H9 (cell line): ENCODE measurements around the gene ARF1. TPM values are rescaled to one million over a fixed set of nuclear protein-coding genes. Genes with fewer than 3 reads are reported as not detected.
A peak's percentile ranks its signal among the peaks of the same experiment; 100 is the strongest.

Experiments
- DNase-seq: peaks from one replicate; pipeline ENCODE4 v3.0.0-alpha.2; 2017
- H2AFZ ChIP-seq: one replicate; pipeline ENCODE4 v1.6.1; 2013; ENCODE audit warnings: mild to moderate bottlenecking, low read length, control low read depth, moderate library complexity
- H2AK5ac ChIP-seq: 2 replicates; pipeline ENCODE4 v1.6.1; 2013; ENCODE audit warnings: low read length, control low read depth, mixed read lengths; ENCODE audit not compliant: insufficient read length
- H2BK120ac ChIP-seq: one replicate; pipeline ENCODE4 v1.6.1; 2013; ENCODE audit warnings: low read depth, mild to moderate bottlenecking, low read length, control low read depth, inconsistent platforms; ENCODE audit not compliant: poor library complexity, severe bottlenecking
- H2BK12ac ChIP-seq: 2 replicates; pipeline ENCODE4 v1.6.1; 2013; ENCODE audit warnings: low read length, control low read depth, mixed read lengths, low read depth; ENCODE audit not compliant: insufficient read length
- H2BK15ac ChIP-seq: 2 replicates; pipeline ENCODE4 v1.6.1; 2013; ENCODE audit warnings: low read depth, low read length, control low read depth
- H2BK20ac ChIP-seq: one replicate; pipeline ENCODE4 v1.6.1; 2013; ENCODE audit warnings: low read depth, mild to moderate bottlenecking, low read length, control low read depth, inconsistent platforms; ENCODE audit not compliant: poor library complexity, severe bottlenecking
- H2BK5ac ChIP-seq: 2 replicates; pipeline ENCODE4 v1.6.1; 2013; ENCODE audit warnings: low read length, control low read depth, mixed read lengths; ENCODE audit not compliant: insufficient read length
- H3K14ac ChIP-seq: 2 replicates; pipeline ENCODE4 v1.6.1; 2013; ENCODE audit warnings: low read length, control low read depth; ENCODE audit not compliant: insufficient read depth
- H3K18ac ChIP-seq: 2 replicates; pipeline ENCODE4 v1.6.1; 2013; ENCODE audit warnings: low read depth, mild to moderate bottlenecking, mixed read lengths, low read length, control low read depth; ENCODE audit not compliant: insufficient read length
- H3K23ac ChIP-seq: 2 replicates; pipeline ENCODE4 v1.6.1; 2013; ENCODE audit warnings: low read length, control low read depth, mixed read lengths, low read depth; ENCODE audit not compliant: insufficient read length
- H3K23me2 ChIP-seq: 2 replicates; pipeline ENCODE4 v1.6.1; 2013; ENCODE audit warnings: low read depth, mild to moderate bottlenecking, mixed read lengths, low read length, control low read depth; ENCODE audit not compliant: insufficient read length, poor library complexity, severe bottlenecking
- H3K27ac ChIP-seq: 2 replicates; pipeline ENCODE4 v1.5.1; 2013; ENCODE audit warnings: low read length, control low read depth, mixed read lengths, low read depth; ENCODE audit not compliant: insufficient read length
- H3K27me3 ChIP-seq: 2 replicates; pipeline ENCODE4 v1.6.1; 2013; ENCODE audit warnings: low read length, control low read depth, inconsistent platforms; ENCODE audit not compliant: insufficient read depth
- H3K4ac ChIP-seq: 2 replicates; pipeline ENCODE4 v1.6.1; 2013; ENCODE audit warnings: low read depth, mild to moderate bottlenecking, control low read depth, inconsistent platforms, low read length, moderate library complexity
- H3K4me1 ChIP-seq: 2 replicates; pipeline ENCODE4 v1.6.1; 2013; ENCODE audit warnings: low read length, control low read depth, inconsistent platforms; ENCODE audit not compliant: insufficient read depth
- H3K4me2 ChIP-seq: 2 replicates; pipeline ENCODE4 v1.6.1; 2013; ENCODE audit warnings: low read length, control low read depth, mixed read lengths; ENCODE audit not compliant: insufficient read length, insufficient read depth
- H3K56ac ChIP-seq: 2 replicates; pipeline ENCODE4 v1.6.1; 2013; ENCODE audit warnings: low read depth, mild to moderate bottlenecking, mixed read lengths, low read length, control low read depth; ENCODE audit not compliant: insufficient read length
- H3K79me1 ChIP-seq: 2 replicates; pipeline ENCODE4 v1.6.1; 2013; ENCODE audit warnings: low read depth, mild to moderate bottlenecking, moderate library complexity, low read length, control low read depth, inconsistent platforms; ENCODE audit not compliant: insufficient read depth, poor library complexity, severe bottlenecking
- H3K79me2 ChIP-seq: 2 replicates; pipeline ENCODE4 v1.6.1; 2013; ENCODE audit warnings: low read length, control low read depth, inconsistent platforms; ENCODE audit not compliant: insufficient read depth
- H3K9ac ChIP-seq: 2 replicates; pipeline ENCODE4 v1.6.1; 2013; ENCODE audit warnings: low read length, control low read depth, mixed read lengths; ENCODE audit not compliant: insufficient read length; ENCODE audit errors: extremely low read depth
- H3K9me3 ChIP-seq: one replicate; pipeline ENCODE4 v1.6.1; 2013; ENCODE audit warnings: low read depth, low read length, inconsistent platforms; ENCODE audit not compliant: control insufficient read depth
- H3T11ph ChIP-seq: one replicate; pipeline ENCODE4 v1.6.1; 2013; ENCODE audit warnings: mild to moderate bottlenecking, low read length, control low read depth, inconsistent platforms
- H4K20me1 ChIP-seq: one replicate; pipeline ENCODE4 v1.6.1; 2013; ENCODE audit not compliant: control insufficient read depth, insufficient read length, insufficient read depth
- H4K5ac ChIP-seq: 2 replicates; pipeline ENCODE4 v1.6.1; 2013; ENCODE audit warnings: low read depth, mild to moderate bottlenecking, mixed read lengths, low read length, control low read depth; ENCODE audit not compliant: insufficient read length
- H4K8ac ChIP-seq: replicated peaks from 2 replicates; pipeline ENCODE4 v1.6.1; 2013; ENCODE audit warnings: low read length, control low read depth, mixed read lengths, low read depth; ENCODE audit not compliant: insufficient read length
- H4K91ac ChIP-seq: 2 replicates; pipeline ENCODE4 v1.6.1; 2013; ENCODE audit warnings: low read depth, mild to moderate bottlenecking, moderate library complexity, mixed read lengths, low read length, control low read depth; ENCODE audit not compliant: insufficient read length
- H3K27ac Mint-ChIP-seq, 3 experiments: 2 replicates in 2 of 3; 3 replicates in 1 of 3; pipeline ENCODE4 v1.8.0; 2020 to 2021; ENCODE audit warnings: mixed read lengths in 3 of 3, mild to moderate bottlenecking in 1 of 3, moderate library complexity in 1 of 3
- H3K27me3 Mint-ChIP-seq: 2 replicates; pipeline ENCODE4 v1.8.0; 2021; ENCODE audit warnings: low read depth, mild to moderate bottlenecking, moderate library complexity, mixed read lengths
- H3K36me3 Mint-ChIP-seq, 3 experiments: 2 replicates in 2 of 3; 3 replicates in 1 of 3; pipeline ENCODE4 v1.8.0; 2020 to 2021; ENCODE audit warnings: low read depth in 3 of 3, mixed read lengths in 3 of 3; ENCODE audit not compliant: insufficient read depth in 1 of 3
- H3K4me1 Mint-ChIP-seq, 2 experiments: 2 replicates each; pipeline ENCODE4 v1.8.0; 2020; ENCODE audit warnings: mixed read lengths in 2 of 2
- H3K4me3 Mint-ChIP-seq, 2 experiments: 2 replicates in 1 of 2; 3 replicates in 1 of 2; pipeline ENCODE4 v1.8.0; 2020 to 2021; ENCODE audit warnings: mild to moderate bottlenecking in 2 of 2, mixed read lengths in 2 of 2, moderate library complexity in 1 of 2
- H3K9me3 Mint-ChIP-seq, 2 experiments: 2 replicates in 1 of 2; 3 replicates in 1 of 2; pipeline ENCODE4 v1.8.0; 2020; ENCODE audit warnings: mild to moderate bottlenecking in 2 of 2, mixed read lengths in 2 of 2, moderate library complexity in 1 of 2
- WGBS: extraction: QIAGEN DNeasy Blood & Tissue Kit; methylation state at CpG from one replicate; pipeline ENCODE4 v1.1.7; 2013; ENCODE audit warnings: missing lambda C conversion rate, low lambda C conversion rate, mixed read lengths; ENCODE audit not compliant: insufficient read length; ENCODE audit errors: extremely low coverage; 5-methylcytosine and 5-hydroxymethylcytosine counted together
- total RNA-seq: library from RNA; stranded (reverse); gene quantifications from 2 replicates; pipeline ENCODE4 v1.2.1, GENCODE V29; 2021
- TF ChIP-seq, protein P1 (sequence below): fragments of 200-600 bp; sonication (generic); conservative IDR thresholded peaks from 3 replicates; pipeline ENCODE4 v1.8.0; 2021; ENCODE audit warnings: antibody characterized with exemption, mild to moderate bottlenecking

The ARF1 gene
- total RNA-seq, 1 experiment from 2014 or later = 258 TPM

DNA sequence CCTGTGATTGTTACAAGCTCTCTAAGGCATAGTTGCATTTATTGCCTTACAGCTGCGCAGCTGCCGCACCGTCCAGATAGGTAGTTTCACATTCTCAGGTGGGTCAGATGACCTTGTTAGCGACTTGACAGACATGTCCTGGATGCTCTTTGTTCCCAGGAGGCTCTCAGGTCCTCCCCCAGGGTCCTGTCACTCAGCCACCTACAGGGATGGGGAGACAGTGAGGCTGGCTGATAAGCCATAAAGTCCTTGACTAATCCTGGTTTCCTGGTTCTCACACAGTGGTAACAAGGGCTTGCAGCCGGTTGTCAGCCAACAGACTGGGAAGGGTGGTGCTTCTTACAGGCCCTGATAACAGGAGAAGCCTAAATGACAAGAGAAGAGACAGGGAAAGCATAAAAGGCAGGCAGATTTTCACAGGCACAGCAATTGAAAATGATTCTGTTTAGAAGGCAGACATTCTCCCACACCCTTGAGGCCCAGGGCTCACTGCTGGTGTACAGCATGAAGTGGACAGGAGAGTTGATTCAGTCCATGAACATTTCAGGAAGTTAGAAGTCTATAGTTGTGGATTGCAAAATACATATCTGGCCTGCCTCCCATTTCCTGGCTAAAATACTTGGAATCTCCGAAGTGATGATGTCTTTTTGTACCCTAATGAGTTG, 2.9 kb downstream of the ARF1 start:
- no peak overlapping the region for H3K4me2 ChIP-seq
- peak overlapping the region; percentile 13 to 70 (median 64); a peak in 4 of 7 replicates for H3K27ac Mint-ChIP-seq
- no peak overlapping the region for H2BK12ac ChIP-seq
- no peak overlapping the region for H3K27ac ChIP-seq
- no peak overlapping the region for H2BK120ac ChIP-seq
- H2AK5ac ChIP-seq = no peak overlapping the region
- H4K20me1 ChIP-seq = peaks cover 3% of the 10 kb centered on the region
- peaks cover 17% of the 10 kb centered on the region for H3K79me1 ChIP-seq
- H3K4me3 Mint-ChIP-seq = peak overlapping the region; percentile 97 to 99; a peak in 4 of 5 replicates
- no peaks in the 10 kb centered on the region for H3K27me3 ChIP-seq
- DNase-seq = no peak
- H4K91ac ChIP-seq = no peak overlapping the region
- H3K14ac ChIP-seq = no peak overlapping the region
- H3K4ac ChIP-seq = no peak overlapping the region
- no peak overlapping the region for H3K9ac ChIP-seq
- no peak overlapping the region for H2BK5ac ChIP-seq
- H3K9me3 ChIP-seq = no peaks in the 10 kb centered on the region
- no CpG with 5 or more reads among the region's 6 CpGs for WGBS
- H3K79me2 ChIP-seq = peaks cover 72% of the 10 kb centered on the region
- no peak overlapping the region for H4K8ac ChIP-seq
- H3K56ac ChIP-seq = no peak overlapping the region
- H3K36me3 Mint-ChIP-seq = peaks cover 13 to 23% (median 22%) of the 10 kb centered on the region in 3 experiments
- TF ChIP-seq, protein P1, sequence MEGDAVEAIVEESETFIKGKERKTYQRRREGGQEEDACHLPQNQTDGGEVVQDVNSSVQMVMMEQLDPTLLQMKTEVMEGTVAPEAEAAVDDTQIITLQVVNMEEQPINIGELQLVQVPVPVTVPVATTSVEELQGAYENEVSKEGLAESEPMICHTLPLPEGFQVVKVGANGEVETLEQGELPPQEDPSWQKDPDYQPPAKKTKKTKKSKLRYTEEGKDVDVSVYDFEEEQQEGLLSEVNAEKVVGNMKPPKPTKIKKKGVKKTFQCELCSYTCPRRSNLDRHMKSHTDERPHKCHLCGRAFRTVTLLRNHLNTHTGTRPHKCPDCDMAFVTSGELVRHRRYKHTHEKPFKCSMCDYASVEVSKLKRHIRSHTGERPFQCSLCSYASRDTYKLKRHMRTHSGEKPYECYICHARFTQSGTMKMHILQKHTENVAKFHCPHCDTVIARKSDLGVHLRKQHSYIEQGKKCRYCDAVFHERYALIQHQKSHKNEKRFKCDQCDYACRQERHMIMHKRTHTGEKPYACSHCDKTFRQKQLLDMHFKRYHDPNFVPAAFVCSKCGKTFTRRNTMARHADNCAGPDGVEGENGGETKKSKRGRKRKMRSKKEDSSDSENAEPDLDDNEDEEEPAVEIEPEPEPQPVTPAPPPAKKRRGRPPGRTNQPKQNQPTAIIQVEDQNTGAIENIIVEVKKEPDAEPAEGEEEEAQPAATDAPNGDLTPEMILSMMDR = no peak
- no peak overlapping the region for H2BK20ac ChIP-seq
- peaks cover 44 to 54% of the 10 kb centered on the region in 2 experiments for H3K4me1 Mint-ChIP-seq
- H3K23me2 ChIP-seq = peaks cover 10% of the 10 kb centered on the region
- peaks cover 6% of the 10 kb centered on the region for H3K4me1 ChIP-seq
- H3K9me3 Mint-ChIP-seq = 0 out of 5 replicates have a peak, but pooled peaks cover 0 to 3% of the 10 kb centered on the region in 2 experiments
- H2AFZ ChIP-seq = no peak overlapping the region
- peaks cover 6% of the 10 kb centered on the region for H3K27me3 Mint-ChIP-seq
- no peak overlapping the region for H4K5ac ChIP-seq
- no peak overlapping the region for H2BK15ac ChIP-seq
- H3K23ac ChIP-seq = no peak overlapping the region
- H3K18ac ChIP-seq = no peak overlapping the region
- no peak overlapping the region for H3T11ph ChIP-seq
